H9 (cell line): ENCODE results near the gene NHSL1. TPM values are rescaled to one million over a fixed set of nuclear protein-coding genes. Genes with fewer than 3 reads are reported as not detected.

Experiments
- DNase-seq: peaks from one replicate; pipeline ENCODE4 v3.0.0-alpha.2; 2017
- H2AFZ ChIP-seq: one replicate; pipeline ENCODE4 v1.6.1; 2013; ENCODE audit warnings: mild to moderate bottlenecking, low read length, control low read depth, moderate library complexity
- H2AK5ac ChIP-seq: 2 replicates; pipeline ENCODE4 v1.6.1; 2013; ENCODE audit warnings: low read length, control low read depth, mixed read lengths; ENCODE audit not compliant: insufficient read length
- H2BK120ac ChIP-seq: one replicate; pipeline ENCODE4 v1.6.1; 2013; ENCODE audit warnings: low read depth, mild to moderate bottlenecking, low read length, control low read depth, inconsistent platforms; ENCODE audit not compliant: poor library complexity, severe bottlenecking
- H2BK12ac ChIP-seq: 2 replicates; pipeline ENCODE4 v1.6.1; 2013; ENCODE audit warnings: low read length, control low read depth, mixed read lengths, low read depth; ENCODE audit not compliant: insufficient read length
- H2BK15ac ChIP-seq: 2 replicates; pipeline ENCODE4 v1.6.1; 2013; ENCODE audit warnings: low read depth, low read length, control low read depth
- H2BK20ac ChIP-seq: one replicate; pipeline ENCODE4 v1.6.1; 2013; ENCODE audit warnings: low read depth, mild to moderate bottlenecking, low read length, control low read depth, inconsistent platforms; ENCODE audit not compliant: poor library complexity, severe bottlenecking
- H2BK5ac ChIP-seq: 2 replicates; pipeline ENCODE4 v1.6.1; 2013; ENCODE audit warnings: low read length, control low read depth, mixed read lengths; ENCODE audit not compliant: insufficient read length
- H3K14ac ChIP-seq: 2 replicates; pipeline ENCODE4 v1.6.1; 2013; ENCODE audit warnings: low read length, control low read depth; ENCODE audit not compliant: insufficient read depth
- H3K18ac ChIP-seq: 2 replicates; pipeline ENCODE4 v1.6.1; 2013; ENCODE audit warnings: low read depth, mild to moderate bottlenecking, mixed read lengths, low read length, control low read depth; ENCODE audit not compliant: insufficient read length
- H3K23ac ChIP-seq: 2 replicates; pipeline ENCODE4 v1.6.1; 2013; ENCODE audit warnings: low read length, control low read depth, mixed read lengths, low read depth; ENCODE audit not compliant: insufficient read length
- H3K23me2 ChIP-seq: 2 replicates; pipeline ENCODE4 v1.6.1; 2013; ENCODE audit warnings: low read depth, mild to moderate bottlenecking, mixed read lengths, low read length, control low read depth; ENCODE audit not compliant: insufficient read length, poor library complexity, severe bottlenecking
- H3K27ac ChIP-seq: 2 replicates; pipeline ENCODE4 v1.5.1; 2013; ENCODE audit warnings: low read length, control low read depth, mixed read lengths, low read depth; ENCODE audit not compliant: insufficient read length
- H3K27me3 ChIP-seq: 2 replicates; pipeline ENCODE4 v1.6.1; 2013; ENCODE audit warnings: low read length, control low read depth, inconsistent platforms; ENCODE audit not compliant: insufficient read depth
- H3K4ac ChIP-seq: 2 replicates; pipeline ENCODE4 v1.6.1; 2013; ENCODE audit warnings: low read depth, mild to moderate bottlenecking, control low read depth, inconsistent platforms, low read length, moderate library complexity
- H3K4me1 ChIP-seq: 2 replicates; pipeline ENCODE4 v1.6.1; 2013; ENCODE audit warnings: low read length, control low read depth, inconsistent platforms; ENCODE audit not compliant: insufficient read depth
- H3K4me2 ChIP-seq: 2 replicates; pipeline ENCODE4 v1.6.1; 2013; ENCODE audit warnings: low read length, control low read depth, mixed read lengths; ENCODE audit not compliant: insufficient read length, insufficient read depth
- H3K56ac ChIP-seq: 2 replicates; pipeline ENCODE4 v1.6.1; 2013; ENCODE audit warnings: low read depth, mild to moderate bottlenecking, mixed read lengths, low read length, control low read depth; ENCODE audit not compliant: insufficient read length
- H3K79me1 ChIP-seq: 2 replicates; pipeline ENCODE4 v1.6.1; 2013; ENCODE audit warnings: low read depth, mild to moderate bottlenecking, moderate library complexity, low read length, control low read depth, inconsistent platforms; ENCODE audit not compliant: insufficient read depth, poor library complexity, severe bottlenecking
- H3K79me2 ChIP-seq: 2 replicates; pipeline ENCODE4 v1.6.1; 2013; ENCODE audit warnings: low read length, control low read depth, inconsistent platforms; ENCODE audit not compliant: insufficient read depth
- H3K9ac ChIP-seq: 2 replicates; pipeline ENCODE4 v1.6.1; 2013; ENCODE audit warnings: low read length, control low read depth, mixed read lengths; ENCODE audit not compliant: insufficient read length; ENCODE audit errors: extremely low read depth
- H3K9me3 ChIP-seq: one replicate; pipeline ENCODE4 v1.6.1; 2013; ENCODE audit warnings: low read depth, low read length, inconsistent platforms; ENCODE audit not compliant: control insufficient read depth
- H3T11ph ChIP-seq: one replicate; pipeline ENCODE4 v1.6.1; 2013; ENCODE audit warnings: mild to moderate bottlenecking, low read length, control low read depth, inconsistent platforms
- H4K20me1 ChIP-seq: one replicate; pipeline ENCODE4 v1.6.1; 2013; ENCODE audit not compliant: control insufficient read depth, insufficient read length, insufficient read depth
- H4K5ac ChIP-seq: 2 replicates; pipeline ENCODE4 v1.6.1; 2013; ENCODE audit warnings: low read depth, mild to moderate bottlenecking, mixed read lengths, low read length, control low read depth; ENCODE audit not compliant: insufficient read length
- H4K8ac ChIP-seq: replicated peaks from 2 replicates; pipeline ENCODE4 v1.6.1; 2013; ENCODE audit warnings: low read length, control low read depth, mixed read lengths, low read depth; ENCODE audit not compliant: insufficient read length
- H4K91ac ChIP-seq: 2 replicates; pipeline ENCODE4 v1.6.1; 2013; ENCODE audit warnings: low read depth, mild to moderate bottlenecking, moderate library complexity, mixed read lengths, low read length, control low read depth; ENCODE audit not compliant: insufficient read length
- H3K27ac Mint-ChIP-seq, 3 experiments: 2 replicates in 2 of 3; 3 replicates in 1 of 3; pipeline ENCODE4 v1.8.0; 2020 to 2021; ENCODE audit warnings: mixed read lengths in 3 of 3, mild to moderate bottlenecking in 1 of 3, moderate library complexity in 1 of 3
- H3K27me3 Mint-ChIP-seq: 2 replicates; pipeline ENCODE4 v1.8.0; 2021; ENCODE audit warnings: low read depth, mild to moderate bottlenecking, moderate library complexity, mixed read lengths
- H3K36me3 Mint-ChIP-seq, 3 experiments: 2 replicates in 2 of 3; 3 replicates in 1 of 3; pipeline ENCODE4 v1.8.0; 2020 to 2021; ENCODE audit warnings: low read depth in 3 of 3, mixed read lengths in 3 of 3; ENCODE audit not compliant: insufficient read depth in 1 of 3
- H3K4me1 Mint-ChIP-seq, 2 experiments: 2 replicates each; pipeline ENCODE4 v1.8.0; 2020; ENCODE audit warnings: mixed read lengths in 2 of 2
- H3K4me3 Mint-ChIP-seq, 2 experiments: 2 replicates in 1 of 2; 3 replicates in 1 of 2; pipeline ENCODE4 v1.8.0; 2020 to 2021; ENCODE audit warnings: mild to moderate bottlenecking in 2 of 2, mixed read lengths in 2 of 2, moderate library complexity in 1 of 2
- H3K9me3 Mint-ChIP-seq, 2 experiments: 2 replicates in 1 of 2; 3 replicates in 1 of 2; pipeline ENCODE4 v1.8.0; 2020; ENCODE audit warnings: mild to moderate bottlenecking in 2 of 2, mixed read lengths in 2 of 2, moderate library complexity in 1 of 2
- WGBS: extraction: QIAGEN DNeasy Blood & Tissue Kit; methylation state at CpG from one replicate; pipeline ENCODE4 v1.1.7; 2013; ENCODE audit warnings: missing lambda C conversion rate, low lambda C conversion rate, mixed read lengths; ENCODE audit not compliant: insufficient read length; ENCODE audit errors: extremely low coverage; 5-methylcytosine and 5-hydroxymethylcytosine counted together
- total RNA-seq: library from RNA; stranded (reverse); gene quantifications from 2 replicates; pipeline ENCODE4 v1.2.1, GENCODE V29; 2021
- TF ChIP-seq, protein P1 (sequence below): fragments of 200-600 bp; sonication (generic); conservative IDR thresholded peaks from 3 replicates; pipeline ENCODE4 v1.8.0; 2021; ENCODE audit warnings: antibody characterized with exemption, mild to moderate bottlenecking

The NHSL1 gene
- total RNA-seq, 1 experiment from 2014 or later = 28.7 TPM

DNA sequence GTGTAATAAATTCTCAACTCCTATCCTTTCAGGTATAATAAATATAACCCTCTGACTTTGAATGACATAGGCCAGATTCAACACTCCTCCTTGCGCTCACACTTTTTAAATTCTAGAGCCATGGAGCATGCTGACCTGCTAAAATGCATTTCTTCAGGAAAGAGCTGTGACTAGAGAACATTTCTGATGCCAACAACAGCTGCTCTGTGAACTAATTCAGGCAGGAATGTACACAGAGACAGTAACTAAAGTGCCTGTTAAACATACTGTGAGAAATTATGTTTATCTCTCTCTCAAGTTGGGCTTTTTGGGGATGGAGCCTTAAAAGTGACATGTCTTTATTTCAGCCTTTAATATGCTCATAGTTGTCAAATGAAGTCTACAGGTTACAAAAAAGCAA, 8.3 kb downstream of the NHSL1 start:
- WGBS = no CpG with 5 or more reads among the region's 1 CpG
- H3K27ac Mint-ChIP-seq = no peak overlapping the region

More for the DNA sequence above, 8.3 kb downstream of the NHSL1 start:
- Histone ChIP-seq H3T11ph (no peak overlapping the region), H3K4me2 (no peak overlapping the region), H2BK5ac (no peak overlapping the region), H3K27me3 (no peaks in the 10 kb centered on the region), H2AK5ac (no peak overlapping the region), H3K14ac (no peak overlapping the region), H4K91ac (no peak overlapping the region), H3K4ac (no peak overlapping the region), H3K9me3 (no peaks in the 10 kb centered on the region), H3K4me1 (peaks cover 7% of the 10 kb centered on the region; the same call in 1 of the 2 replicates), H3K79me2 (no peaks in the 10 kb centered on the region), H3K27ac (no peak overlapping the region), H2AFZ (no peak overlapping the region), H3K56ac (no peak overlapping the region), H4K5ac (no peak overlapping the region), H3K9ac (no peak overlapping the region), H4K20me1 (no peaks in the 10 kb centered on the region), H3K23me2 (no peaks in the 10 kb centered on the region), H2BK15ac (no peak overlapping the region), H3K79me1 (no peaks in the 10 kb centered on the region), H3K18ac (no peak overlapping the region), H2BK120ac (no peak overlapping the region), H2BK20ac (no peak overlapping the region), H3K23ac (no peak overlapping the region), H4K8ac (no peak overlapping the region), H2BK12ac (no peak overlapping the region)
- peaks cover 55 to 56% of the 10 kb centered on the region in 2 experiments for H3K4me1 Mint-ChIP-seq
- no peaks in the 10 kb centered on the region for H3K9me3 Mint-ChIP-seq
- peaks cover 0 to 17% (median under 1%) of the 10 kb centered on the region in 3 experiments; a peak in 4 of 7 replicates for H3K36me3 Mint-ChIP-seq
- H3K27me3 Mint-ChIP-seq = no peaks in the 10 kb centered on the region
- DNase-seq = no peak
- H3K4me3 Mint-ChIP-seq = no peak overlapping the region
- TF ChIP-seq, protein P1, sequence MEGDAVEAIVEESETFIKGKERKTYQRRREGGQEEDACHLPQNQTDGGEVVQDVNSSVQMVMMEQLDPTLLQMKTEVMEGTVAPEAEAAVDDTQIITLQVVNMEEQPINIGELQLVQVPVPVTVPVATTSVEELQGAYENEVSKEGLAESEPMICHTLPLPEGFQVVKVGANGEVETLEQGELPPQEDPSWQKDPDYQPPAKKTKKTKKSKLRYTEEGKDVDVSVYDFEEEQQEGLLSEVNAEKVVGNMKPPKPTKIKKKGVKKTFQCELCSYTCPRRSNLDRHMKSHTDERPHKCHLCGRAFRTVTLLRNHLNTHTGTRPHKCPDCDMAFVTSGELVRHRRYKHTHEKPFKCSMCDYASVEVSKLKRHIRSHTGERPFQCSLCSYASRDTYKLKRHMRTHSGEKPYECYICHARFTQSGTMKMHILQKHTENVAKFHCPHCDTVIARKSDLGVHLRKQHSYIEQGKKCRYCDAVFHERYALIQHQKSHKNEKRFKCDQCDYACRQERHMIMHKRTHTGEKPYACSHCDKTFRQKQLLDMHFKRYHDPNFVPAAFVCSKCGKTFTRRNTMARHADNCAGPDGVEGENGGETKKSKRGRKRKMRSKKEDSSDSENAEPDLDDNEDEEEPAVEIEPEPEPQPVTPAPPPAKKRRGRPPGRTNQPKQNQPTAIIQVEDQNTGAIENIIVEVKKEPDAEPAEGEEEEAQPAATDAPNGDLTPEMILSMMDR = no peak
